HG03095 (cell line): ENCODE data around the gene LRRC26.

ENCODE experiments used
- ATAC-seq: cut with Tn5 transposase; IDR thresholded peaks from one replicate; pipeline ENCODE4 v1.9.1; 2021; ENCODE audit warnings: moderate library complexity; ENCODE audit not compliant: unreplicated experiment

The LRRC26 gene, protein sequence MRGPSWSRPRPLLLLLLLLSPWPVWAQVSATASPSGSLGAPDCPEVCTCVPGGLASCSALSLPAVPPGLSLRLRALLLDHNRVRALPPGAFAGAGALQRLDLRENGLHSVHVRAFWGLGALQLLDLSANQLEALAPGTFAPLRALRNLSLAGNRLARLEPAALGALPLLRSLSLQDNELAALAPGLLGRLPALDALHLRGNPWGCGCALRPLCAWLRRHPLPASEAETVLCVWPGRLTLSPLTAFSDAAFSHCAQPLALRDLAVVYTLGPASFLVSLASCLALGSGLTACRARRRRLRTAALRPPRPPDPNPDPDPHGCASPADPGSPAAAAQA

GRCh38 chr9:137169896-137170358 lies at the start of gene LRRC26:
LRRC26 (minus strand) TSS chr9:137170051; CDS start chr9:137169943, 108 bp downstream.
- ATAC-seq, result no peak

DNA sequence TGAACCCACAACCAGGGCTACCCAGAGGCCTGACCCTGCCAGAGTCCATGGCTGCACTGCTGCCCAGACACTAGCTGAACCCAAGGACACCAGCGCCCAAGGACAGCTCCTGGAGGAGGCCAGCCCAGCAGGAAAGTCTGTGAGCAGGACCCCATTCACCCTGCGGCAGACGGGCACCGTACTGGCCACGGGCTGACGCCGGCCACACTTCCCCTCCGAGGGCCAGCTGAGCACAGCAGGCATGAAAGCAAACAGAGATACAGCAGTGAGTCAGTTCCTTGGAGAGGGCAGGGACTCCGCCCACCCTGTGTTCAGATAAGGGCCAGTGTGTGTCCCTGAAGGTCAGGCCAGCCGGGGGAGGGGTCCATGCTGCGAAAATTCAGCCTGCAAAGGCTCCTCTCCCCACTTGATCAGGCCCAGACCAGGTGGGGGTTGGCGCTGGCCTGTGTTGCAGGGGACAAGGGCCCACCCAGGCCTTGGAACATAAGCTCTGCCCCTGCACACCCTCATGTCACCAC lies 49.0 kb upstream of the LRRC26 start:
- no peak for ATAC-seq

DNA sequence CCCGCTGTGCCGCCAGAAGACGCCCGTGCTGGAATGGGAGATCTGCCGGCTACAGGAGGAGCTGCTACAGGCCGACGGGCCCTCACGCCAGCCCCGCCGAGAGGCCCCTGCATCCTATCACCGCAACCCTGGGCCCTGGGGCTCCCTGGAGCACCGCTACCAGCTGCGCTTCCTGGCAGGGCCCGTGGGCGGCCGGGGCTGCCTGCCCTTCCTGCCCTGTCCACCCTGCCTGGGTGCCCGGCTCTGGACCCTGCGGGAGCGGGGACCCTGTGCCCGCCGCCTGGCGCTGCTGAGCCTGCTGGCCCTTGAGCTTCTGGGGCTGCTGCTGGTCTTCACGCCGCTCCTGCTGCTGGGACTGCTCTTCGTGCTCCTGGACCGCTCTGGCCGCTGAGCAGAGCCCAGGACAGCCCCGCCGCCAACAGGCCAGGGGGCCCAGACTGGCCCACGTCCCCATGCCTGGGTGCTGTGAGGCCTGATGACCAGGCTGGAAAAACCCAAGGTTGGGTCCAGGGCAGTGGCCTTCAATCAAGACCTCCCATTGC lies 48.4 kb upstream of the LRRC26 start:
- no peak for ATAC-seq

DNA sequence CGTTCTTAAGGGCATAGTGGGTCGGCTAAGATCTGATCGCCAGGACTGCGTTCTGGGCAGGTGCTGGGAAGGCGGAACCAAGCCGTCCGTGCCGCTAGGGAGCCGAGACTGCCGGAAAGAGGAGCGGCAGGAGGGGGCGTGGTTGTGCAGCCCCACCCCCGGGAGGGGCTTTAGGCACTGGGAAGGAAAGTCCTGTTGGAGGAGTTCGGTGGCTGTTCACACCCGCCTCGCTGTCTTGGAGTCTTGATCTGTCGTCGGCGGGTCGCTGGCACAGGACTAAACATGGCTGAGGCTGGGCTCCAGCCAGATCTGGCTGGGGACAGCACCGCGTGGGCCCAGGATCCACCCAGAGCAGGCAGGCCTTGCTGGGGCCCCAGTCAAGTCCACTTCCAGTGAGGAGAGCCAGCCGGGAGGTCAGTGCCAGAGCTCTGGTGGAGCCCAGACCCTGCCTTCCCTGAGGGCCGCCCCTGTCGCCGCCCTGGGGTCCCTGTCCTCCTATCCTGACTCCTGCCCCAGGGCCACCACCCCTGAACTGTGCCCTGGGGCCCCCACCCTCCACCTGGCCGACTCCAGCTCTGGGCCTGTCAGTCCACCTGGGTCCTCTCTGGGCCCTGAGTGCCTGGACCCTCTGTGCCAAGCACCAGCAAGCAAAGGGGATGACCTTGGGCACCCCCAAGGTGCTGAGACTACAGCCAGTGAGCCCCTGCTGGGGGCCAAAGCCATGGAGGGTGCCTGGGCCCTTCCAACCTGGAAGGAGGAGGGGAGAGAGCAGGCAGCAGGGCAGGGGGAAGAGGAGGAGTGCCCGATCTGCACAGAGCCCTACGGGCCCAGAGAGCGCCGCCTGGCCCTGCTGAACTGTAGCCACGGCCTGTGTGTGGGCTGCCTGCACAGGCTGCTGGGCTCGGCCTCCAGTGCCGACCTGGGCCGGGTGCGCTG lies 47.7 kb upstream of the LRRC26 start:
- no peak for ATAC-seq

GRCh38 chr9:137216188-137216965 lies 46.5 kb upstream of the LRRC26 start:
- ATAC-seq, result no peak

DNA sequence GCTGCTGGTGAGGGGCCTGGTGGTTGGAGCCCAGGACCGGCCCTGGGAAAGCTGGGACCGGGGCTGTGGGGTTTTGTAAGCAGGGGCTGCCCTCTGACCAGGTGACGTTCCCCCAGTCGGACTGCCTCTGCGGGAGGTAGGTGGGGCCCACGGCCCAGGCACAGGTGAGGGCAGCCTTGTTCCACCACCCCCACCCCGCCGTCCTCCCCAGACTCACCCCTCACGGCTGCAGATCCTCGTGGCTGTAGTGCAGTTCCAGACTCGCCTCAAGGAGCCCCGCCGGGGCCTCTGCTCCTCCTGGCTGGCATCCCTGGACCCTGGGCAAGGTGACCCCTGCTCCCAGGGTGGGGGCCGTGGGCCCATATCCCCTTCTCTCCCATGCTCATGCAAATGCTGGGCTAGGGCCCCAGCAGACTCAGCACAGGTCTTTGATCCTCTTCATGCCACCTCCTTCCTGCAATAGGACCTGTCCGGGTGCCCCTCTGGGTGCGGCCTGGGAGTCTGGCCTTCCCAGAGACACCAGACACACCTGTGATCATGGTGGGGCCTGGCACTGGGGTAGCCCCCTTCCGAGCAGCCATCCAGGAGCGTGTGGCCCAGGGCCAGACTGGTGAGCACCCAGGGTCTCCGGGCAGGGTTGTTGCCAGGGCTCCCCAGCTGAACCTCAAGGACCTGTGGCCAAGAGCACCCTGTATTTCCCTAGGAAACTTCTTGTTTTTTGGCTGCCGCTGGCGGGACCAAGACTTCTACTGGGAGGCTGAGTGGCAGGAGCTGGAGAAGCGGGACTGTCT lies 45.5 kb upstream of the LRRC26 start:
- no peak for ATAC-seq

GRCh38 chr9:137214620-137215019 lies 44.8 kb upstream of the LRRC26 start:
- no peak for ATAC-seq

GRCh38 chr9:137213160-137214060 lies 43.6 kb upstream of the LRRC26 start:
- no peak for ATAC-seq

- no peak for ATAC-seq
Observed at GRCh38 chr9:137212520-137212919, 42.7 kb upstream of the LRRC26 start.

GRCh38 chr9:137211532-137211931 lies 41.7 kb upstream of the LRRC26 start:
- no peak for ATAC-seq

- no peak for ATAC-seq
Observed at GRCh38 chr9:137206602-137207001, 36.8 kb upstream of the LRRC26 start.

- ATAC-seq, result no peak
Observed at GRCh38 chr9:137205126-137206069, 35.5 kb upstream of the LRRC26 start, which contains the start of the genes NDOR1 and TMEM203. NDOR1 (plus strand) TSS chr9:137205700; CDS start chr9:137205778, 78 bp downstream. TMEM203 (minus strand) TSS chr9:137205648; CDS start chr9:137205414, 234 bp downstream.

- no peak for ATAC-seq
Observed at GRCh38 chr9:137204731-137205125, 34.9 kb upstream of the LRRC26 start.

DNA sequence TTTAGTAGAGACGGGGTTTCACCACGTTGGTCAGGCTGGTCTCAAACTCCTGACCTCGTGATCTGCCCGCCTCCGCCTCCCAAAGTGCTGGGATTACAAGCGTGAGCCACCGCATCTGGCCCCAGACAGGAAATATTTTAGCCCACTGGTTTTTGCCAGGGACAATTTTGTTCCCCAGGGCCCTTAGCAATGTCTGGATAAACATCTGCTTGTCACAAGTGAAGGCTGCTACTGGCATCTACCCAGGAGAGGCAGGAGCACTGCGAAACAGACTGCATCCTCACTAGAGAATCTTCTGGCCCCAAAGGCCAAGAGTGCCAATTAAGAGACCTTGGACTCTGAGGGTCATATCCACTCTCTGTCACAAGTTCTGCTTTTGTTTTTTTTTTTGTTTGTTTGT lies 33.1 kb upstream of the LRRC26 start:
- no peak for ATAC-seq

DNA sequence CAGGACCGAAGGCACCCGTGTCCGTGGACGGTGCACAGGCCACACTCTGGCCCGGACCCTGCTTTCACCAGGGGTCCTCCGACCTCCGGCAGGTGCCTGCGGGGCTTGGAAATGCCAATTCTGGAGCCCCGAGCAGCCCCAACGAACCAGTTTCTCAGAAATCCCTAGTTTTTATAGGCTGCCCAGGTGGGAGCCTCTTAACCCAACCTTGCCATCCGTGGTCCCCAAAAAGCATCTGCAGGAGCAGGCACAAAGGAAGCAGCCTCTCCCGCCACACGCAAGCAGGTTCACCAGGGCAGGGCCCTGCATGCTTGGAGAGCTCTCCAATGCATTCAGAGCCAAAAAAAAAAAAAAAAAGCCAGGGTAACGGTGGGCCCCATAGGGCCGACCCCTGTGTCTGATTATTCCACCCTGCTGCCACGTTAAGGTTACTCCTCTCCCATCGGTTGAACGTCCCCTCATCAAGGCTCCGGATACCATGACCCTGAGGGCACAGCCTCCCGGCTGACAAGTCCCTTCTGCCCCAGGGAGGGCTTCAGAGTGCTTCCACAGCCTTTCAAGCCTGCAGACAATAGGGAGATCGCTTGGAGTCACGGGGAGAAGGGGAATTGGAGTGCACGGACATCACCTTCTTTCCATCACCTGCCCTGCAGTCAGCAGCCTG lies 31.5 kb upstream of the LRRC26 start:
- no peak for ATAC-seq

GRCh38 chr9:137200311-137201204 lies 30.7 kb upstream of the LRRC26 start, which contains the start of gene TPRN:
TPRN (minus strand) TSS chr9:137200741; CDS start chr9:137200711, 30 bp downstream.
- ATAC-seq, result peak; percentile 75
